KG1 (cell line): Measurements from ENCODE around the gene CEMP1.

ENCODE experiments used
- DNase-seq: peaks from one replicate; lab custom pipeline; 2025; lab: John Stamatoyannopoulos, UW

Gene CEMP1

DNA sequence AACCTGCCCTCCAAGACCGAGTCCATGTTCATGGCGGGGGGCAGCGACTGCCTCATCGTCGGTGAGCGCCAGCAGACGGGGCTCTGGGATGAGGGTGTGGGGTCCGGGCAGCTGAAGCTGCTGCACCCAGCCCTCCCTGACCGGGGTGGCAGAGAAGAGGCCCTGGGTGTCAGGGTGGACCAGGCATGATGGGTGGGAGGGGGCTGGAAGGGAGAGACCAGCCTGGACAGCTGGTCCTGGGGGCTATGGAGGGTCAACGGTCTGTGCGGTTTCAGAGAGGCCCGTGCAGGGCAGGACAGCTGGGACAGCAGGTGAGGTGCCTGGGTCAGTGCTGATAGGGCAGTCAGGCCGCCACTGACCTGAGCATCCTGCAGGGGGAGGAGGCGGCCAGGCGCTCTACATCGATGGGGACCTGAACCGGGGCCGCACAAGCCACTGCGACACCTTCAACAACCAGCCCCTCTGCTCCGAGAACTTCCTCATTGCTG lies 30.7 kb downstream of the CEMP1 start:
- DNase-seq = no peak

DNA sequence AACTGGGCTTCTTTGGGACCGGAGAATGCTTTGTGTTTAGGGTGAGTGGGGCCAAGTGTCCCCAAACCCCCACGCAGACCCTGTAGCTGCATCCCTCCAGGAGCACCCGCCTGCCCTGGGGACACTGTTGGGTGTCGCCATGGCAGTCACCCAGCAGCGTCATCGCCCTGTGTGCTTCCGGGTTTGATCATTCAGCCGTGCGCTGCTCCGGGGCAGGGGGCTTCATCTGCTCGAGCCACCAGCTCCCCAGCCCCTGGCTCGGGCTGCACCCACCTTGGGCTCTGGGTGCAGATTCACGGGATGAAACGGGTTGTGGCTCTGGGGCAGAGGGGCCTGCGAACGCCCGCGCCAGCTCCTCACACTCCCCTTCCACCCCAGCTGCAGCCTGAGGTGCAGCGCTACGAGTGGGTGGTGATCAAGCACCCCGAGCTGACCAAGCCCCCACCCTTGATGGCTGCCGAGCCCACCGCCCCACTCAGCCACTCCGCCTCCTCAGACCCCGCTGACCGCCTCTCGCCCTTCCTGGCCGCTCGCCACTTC lies 31.2 kb downstream of the CEMP1 start:
- DNase-seq = no peak

DNA sequence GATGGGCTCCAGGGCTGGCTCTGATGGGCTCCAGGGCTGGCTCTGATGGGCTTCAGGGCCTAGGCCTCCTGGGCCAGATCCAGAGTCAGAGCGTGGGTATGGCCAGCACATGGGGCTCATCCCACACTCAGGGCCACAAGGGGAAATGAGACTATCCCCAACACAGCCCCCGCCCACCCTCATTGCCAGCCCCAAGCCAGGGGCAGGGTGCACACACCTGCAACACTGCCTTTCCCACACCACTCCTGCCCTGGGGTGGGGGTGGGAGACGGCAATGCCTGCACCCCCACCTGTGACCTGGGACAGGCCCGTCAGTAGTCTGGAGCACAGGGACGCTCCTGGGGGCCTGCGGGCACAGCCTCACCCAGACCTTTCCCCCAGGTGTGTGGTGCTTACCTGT lies 31.8 kb downstream of the CEMP1 start:
- DNase-seq = no peak

DNA sequence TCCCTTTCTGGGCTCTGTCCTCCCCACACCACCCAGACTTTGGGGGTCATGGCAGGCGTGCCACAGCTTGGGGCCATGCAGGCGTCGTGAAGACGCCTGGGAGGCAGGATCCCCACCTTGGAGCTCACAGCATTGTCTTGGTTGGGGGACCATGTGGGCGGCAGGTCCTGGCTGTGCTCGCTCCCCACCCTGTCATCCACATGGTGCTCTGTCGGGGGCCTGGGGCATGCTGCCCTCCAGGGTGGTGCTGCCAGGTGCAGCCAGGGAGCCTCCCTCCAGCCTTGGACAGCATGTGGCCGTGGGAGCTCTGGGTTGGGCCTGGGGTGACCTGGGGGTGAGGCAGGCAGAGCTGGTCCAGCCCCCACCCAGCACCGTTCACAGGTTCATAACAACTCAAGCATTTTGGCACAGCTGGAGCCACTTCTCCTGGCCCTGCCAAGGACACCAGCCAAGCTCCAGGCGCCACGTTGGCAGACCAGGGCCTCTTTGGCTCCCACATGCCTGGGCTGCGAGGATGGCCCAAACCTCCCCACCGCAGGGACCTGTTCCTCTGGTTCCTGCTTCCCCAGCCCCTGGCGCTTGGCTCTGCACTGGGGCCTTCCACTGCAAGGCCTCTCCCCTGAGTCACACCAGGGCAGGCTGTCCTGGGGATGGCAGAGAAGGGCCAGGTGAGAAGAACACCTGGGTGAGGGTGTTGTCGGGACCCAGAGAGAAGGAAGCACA lies 32.5 kb downstream of the CEMP1 start:
- DNase-seq = no peak

- DNase-seq = no peak
These were observed 33.3 kb downstream of the CEMP1 start for GRCh38 chr16:2497695-2498484.

GRCh38 chr16:2497116-2497630 lies 34.0 kb downstream of the CEMP1 start:
- DNase-seq = no peak

DNA sequence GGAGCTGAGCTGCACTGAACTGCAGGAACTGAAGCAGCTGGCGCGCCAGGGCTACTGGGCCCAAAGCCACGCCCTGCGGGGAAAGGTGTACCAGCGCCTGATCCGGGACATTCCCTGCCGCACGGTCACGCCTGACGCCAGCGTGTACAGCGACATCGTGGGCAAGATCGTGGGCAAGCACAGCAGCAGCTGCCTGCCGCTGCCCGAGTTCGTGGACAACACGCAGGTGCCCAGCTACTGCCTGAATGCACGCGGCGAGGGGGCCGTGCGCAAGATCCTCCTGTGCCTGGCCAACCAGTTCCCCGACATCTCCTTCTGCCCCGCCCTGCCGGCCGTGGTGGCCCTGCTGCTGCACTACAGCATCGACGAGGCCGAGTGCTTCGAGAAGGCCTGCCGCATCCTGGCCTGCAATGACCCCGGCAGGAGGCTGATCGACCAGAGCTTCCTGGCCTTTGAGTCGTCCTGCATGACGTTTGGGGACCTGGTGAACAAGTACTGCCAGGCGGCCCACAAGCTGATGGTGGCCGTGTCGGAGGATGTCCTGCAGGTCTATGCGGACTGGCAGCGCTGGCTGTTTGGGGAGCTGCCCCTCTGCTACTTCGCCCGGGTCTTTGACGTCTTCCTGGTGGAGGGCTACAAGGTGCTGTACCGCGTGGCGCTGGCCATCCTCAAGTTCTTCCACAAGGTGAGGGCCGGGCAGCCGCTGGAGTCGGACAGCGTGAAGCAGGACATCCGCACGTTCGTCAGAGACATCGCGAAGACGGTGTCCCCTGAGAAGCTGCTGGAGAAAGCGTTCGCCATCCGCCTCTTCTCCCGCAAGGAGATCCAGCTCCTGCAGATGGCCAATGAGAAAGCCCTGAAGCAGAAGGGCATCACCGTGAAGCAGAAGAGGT lies 34.7 kb downstream of the CEMP1 start:
- DNase-seq = no peak

GRCh38 chr16:2495041-2495440 lies 36.2 kb downstream of the CEMP1 start:
- no peak for DNase-seq

- DNase-seq = no peak
These were observed 36.6 kb downstream of the CEMP1 start for GRCh38 chr16:2494616-2495015.

DNA sequence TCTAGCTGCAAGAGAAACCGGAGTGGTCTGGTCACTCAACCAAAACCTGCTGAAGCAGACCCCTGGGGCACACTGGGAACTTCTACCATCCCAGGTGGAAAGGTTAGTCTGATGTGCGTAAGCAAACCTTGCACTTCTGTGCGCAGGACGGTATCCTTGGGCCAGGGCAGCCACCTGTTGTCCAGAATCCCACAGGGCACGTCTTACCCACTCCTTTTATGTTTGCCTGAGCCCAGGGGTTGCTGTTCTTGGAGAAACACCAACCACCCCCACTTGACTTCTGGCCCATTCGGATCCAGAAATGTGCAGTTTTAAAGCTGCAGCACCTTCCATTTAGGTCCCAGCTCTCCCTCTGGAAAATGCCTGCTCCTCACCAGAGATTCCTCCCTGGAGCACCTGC lies 37.6 kb downstream of the CEMP1 start:
- no peak for DNase-seq

DNA sequence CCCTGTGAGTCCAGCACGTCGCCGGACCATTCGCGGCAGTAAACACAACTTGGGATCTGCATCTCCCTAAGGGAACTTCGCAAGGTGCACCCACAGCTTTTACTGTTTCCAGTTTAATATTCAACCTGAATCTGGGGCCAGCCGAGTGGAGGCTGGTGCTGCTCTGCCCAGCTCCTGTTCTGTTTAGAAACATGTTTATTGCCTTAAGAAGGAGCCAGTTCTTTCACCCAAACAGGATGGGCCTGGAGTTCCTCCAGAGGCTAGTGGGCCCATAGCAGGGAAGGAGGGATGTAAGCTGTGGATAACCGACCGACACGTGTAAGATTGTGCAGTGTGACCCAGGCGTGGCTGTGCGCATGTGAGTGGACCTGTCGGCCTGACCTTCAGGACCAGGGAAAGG lies 38.9 kb downstream of the CEMP1 start:
- DNase-seq = no peak

DNA sequence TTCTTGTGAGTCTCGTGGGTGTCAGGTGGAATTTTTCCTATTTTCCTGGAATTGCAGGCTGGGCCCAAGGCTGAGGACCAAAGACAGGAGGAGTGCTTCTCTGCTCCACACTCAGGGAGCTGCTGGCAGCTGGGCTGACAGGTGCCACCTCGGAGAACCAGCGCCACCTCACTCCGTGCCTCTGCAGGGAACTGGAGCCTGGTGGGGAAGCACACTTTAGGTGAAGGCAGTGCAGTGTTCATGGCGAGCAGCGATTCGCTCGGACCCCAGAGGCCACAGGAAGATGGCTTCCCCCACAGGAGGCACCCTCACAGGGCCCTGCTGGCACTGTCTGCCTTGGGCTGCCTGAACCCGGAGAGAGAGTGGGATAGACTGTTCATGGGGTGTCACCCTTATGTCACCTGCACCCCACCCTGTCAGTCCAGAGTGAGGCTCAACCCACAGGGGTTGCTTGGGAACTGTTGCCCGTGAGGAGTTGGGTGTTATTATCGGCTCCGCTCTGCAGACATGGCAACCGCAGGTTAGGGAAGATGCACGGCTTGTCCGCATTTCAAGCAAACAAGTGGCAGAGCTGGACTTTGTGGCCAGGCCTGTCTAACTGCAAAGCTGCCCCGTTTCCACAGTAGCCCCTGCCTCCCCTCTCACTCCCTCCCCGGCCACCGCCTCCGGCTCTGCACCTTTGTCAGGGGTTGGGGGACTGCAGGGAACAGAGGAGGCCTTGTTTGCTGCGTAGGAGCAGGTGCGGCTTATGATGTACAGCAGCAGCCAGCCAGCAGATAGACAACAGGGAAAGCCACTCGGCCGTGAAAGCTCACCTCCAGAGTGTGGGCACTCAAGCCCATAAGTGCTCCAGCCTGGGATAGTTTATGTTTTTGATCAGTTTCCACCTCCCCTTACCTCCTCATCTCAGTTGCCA lies 40.8 kb downstream of the CEMP1 start:
- no peak for DNase-seq

GRCh38 chr16:2489581-2489980 lies 41.6 kb downstream of the CEMP1 start:
- DNase-seq = no peak

DNA sequence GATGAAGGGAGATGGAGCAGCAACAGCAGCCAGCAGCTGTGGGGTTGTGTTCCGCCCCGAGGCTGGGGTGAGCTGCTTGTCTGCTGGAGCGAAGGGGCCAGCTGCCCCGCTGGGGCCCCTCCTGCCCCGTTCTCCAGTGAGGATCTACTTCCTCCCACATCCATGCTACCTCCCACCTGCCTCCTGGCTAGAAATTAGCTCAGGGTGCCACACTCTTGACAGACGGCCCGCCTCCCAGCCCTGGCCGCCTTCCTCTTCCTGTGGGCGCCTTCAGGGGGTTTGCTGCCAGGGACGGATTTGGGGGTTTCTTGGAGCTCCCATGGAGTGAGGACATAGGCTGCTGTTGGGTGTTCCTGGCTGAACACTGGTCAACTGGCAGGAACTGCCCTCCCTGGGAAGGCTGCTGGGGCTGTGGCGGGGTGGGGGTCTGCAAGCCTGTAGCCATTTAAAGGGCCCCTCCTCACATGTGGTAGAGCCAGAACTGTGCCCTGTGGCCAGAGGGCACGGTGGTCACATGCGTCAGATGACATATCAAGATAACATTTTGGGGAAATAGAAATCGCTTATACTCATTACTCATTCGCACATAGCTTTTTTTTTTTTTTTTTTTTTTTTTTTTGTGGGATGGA lies 43.2 kb downstream of the CEMP1 start:
- no peak for DNase-seq

DNA sequence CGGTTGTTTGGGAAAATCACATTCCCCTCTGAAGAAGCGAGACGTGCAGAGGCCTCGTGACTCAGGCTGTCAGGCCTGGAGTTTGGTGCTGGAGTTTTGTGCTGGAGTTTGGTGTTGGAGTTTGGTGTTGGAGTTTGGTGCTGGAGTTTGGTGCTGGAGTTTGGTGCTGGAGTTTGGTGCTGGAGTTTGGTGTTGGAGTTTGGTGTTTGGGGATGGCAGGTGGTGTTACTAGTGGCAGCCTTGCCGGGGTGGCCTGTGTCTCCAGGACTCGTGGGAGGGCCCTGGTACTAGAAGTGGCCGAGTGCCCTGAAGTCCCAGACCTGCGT lies 43.7 kb downstream of the CEMP1 start:
- no peak for DNase-seq

DNA sequence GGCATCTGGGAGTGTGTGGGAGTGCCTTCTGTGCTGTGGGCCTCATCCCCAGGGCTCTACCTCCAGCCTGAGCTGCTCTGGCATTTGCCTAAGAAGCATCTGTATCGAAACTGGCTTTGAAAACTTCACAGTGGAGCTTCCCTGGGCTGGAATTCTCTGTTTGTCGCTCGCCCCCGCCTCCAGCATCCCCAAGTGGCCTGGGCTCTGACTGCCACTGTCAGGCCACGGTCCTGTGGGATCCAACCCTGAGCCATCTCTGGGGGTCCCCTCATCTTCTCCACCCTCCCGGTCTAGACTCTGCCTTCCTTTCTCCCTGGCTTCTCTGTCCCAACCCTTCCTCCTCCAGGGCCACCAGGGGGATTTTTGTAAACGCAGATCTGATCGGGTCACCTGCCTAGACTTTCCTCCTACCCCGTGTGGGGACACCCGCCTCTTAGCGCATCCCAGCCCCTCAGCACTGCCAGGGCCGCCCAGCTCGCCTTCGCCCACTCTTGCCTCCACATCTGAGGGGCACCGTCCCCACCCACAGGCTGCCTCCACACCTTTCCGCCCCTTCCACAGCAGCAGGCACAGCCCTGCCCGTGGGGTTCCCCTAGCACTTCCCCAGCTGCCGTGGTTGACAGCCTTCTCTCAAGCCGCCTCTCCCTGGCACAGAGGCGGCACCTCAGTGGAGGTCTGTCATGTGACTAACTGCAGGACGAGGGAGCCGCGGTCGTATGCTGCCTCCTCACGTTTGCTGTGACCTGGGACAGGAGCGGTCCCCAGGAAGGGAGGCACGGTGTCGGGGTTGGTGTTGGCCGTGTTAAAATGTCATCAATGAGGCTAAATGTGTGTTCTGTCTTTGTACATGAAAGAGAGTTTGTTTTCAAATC lies 44.3 kb downstream of the CEMP1 start:
- DNase-seq = no peak

GRCh38 chr16:2485811-2486507 lies 45.2 kb downstream of the CEMP1 start:
- no peak for DNase-seq

GRCh38 chr16:2484898-2485508 lies 46.2 kb downstream of the CEMP1 start:
- no peak for DNase-seq
